Central memory CD8-positive, alpha-beta T cell (primary cell): Measurements from ENCODE around the gene RASGRP1.
"Not testable (repeated sequence)": the region's sequence is repeated elsewhere in the genome, so short reads cannot be mapped to it uniquely, and the experiment has no call there.

Experiments used
- ATAC-seq: fragments of 150-1000 bp; cut with Tn5 transposase; replicated peaks from 2 replicates; pipeline ENCODE4 v1.10.0; 2022; ENCODE audit warnings: mild to moderate bottlenecking, moderate FRiP score, moderate number of reproducible peaks; ENCODE audit not compliant: poor library complexity, severe bottlenecking; ENCODE audit errors: extremely low read depth
- DNase-seq, 2 donors: peaks; one replicate each; pipeline ENCODE4 v3.0.0; 2021; ENCODE audit warnings: low spot score in 2 of 2
- H3K27ac Mint-ChIP-seq: one replicate; pipeline ENCODE4 v1.8.0; 2022; ENCODE audit warnings: low read depth, mild to moderate bottlenecking, moderate library complexity, mixed read lengths
- H3K27me3 Mint-ChIP-seq: one replicate; pipeline ENCODE4 v1.8.0; 2022; ENCODE audit warnings: mixed read lengths
- H3K36me3 Mint-ChIP-seq: one replicate; pipeline ENCODE4 v1.8.0; 2022; ENCODE audit warnings: mild to moderate bottlenecking, moderate library complexity, mixed read lengths; ENCODE audit not compliant: insufficient read depth
- H3K4me1 Mint-ChIP-seq: one replicate; pipeline ENCODE4 v1.8.0; 2022; ENCODE audit warnings: mixed read lengths
- H3K4me3 Mint-ChIP-seq: one replicate; pipeline ENCODE4 v1.8.0; 2022; ENCODE audit warnings: mild to moderate bottlenecking, moderate library complexity, mixed read lengths
- H3K9me3 Mint-ChIP-seq: one replicate; pipeline ENCODE4 v1.8.0; 2022; ENCODE audit warnings: mixed read lengths

Gene RASGRP1

DNA sequence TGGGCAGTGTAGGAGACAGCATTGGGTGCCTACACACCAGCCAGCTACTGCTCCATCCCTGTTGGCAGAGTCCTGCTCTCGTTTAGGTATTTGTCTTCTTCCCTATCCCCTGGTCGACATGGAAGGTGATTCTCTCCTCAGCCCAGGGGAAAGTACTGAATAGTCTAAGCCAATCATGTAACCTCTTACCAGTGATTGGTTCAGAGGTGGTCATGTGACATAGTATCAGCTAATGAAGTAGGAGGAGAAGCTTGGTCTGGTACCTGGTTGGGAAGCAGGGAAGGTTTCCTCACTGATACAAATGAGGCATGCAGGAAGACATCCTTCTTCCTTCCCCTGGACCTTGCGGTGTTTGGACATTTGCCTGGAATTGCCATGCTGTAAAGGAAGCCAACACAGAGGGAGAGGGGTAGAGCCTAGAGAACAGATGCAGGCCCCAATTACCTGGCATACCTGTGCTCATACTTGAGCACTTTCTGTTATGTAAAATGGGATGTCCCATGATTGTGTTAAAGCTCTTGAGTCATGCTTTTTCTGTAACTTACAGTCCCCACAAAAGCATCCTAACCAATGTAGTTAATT, 32.7 kb upstream of the RASGRP1 start:
- no peaks in the 10 kb centered on the region for H3K9me3 Mint-ChIP-seq
- no peak overlapping the region for H3K27ac Mint-ChIP-seq
- H3K4me1 Mint-ChIP-seq: no peaks in the 10 kb centered on the region
- H3K36me3 Mint-ChIP-seq: no peaks in the 10 kb centered on the region
- no peak overlapping the region for H3K4me3 Mint-ChIP-seq
- DNase-seq (no peak), ATAC-seq (no peak)
- no peaks in the 10 kb centered on the region for H3K27me3 Mint-ChIP-seq

DNA sequence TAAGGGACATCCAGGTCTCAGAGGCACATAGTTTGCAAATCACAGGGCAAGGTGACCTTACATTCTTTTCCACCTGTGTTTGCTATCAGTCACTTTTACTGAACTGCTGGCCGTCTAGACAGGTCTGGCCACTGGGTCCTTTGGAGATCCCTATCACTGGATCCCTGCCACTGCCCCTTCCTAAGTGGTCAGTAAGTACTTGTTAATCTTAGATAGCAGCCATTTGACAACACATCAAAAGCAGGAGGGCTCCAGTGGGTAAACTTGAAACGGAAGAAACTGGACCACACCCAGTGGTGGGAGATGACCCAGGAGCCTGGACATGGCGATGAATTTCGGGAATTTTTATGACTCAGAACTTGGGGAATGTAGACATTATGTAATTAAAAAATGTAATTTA, 28.9 kb upstream of the RASGRP1 start:
- no peaks in the 10 kb centered on the region for H3K9me3 Mint-ChIP-seq
- H3K4me3 Mint-ChIP-seq: no peak overlapping the region
- no peak overlapping the region for H3K27ac Mint-ChIP-seq
- H3K4me1 Mint-ChIP-seq: no peaks in the 10 kb centered on the region
- H3K27me3 Mint-ChIP-seq: no peaks in the 10 kb centered on the region
- DNase-seq (no peak), ATAC-seq (no peak)
- no peaks in the 10 kb centered on the region for H3K36me3 Mint-ChIP-seq

DNA sequence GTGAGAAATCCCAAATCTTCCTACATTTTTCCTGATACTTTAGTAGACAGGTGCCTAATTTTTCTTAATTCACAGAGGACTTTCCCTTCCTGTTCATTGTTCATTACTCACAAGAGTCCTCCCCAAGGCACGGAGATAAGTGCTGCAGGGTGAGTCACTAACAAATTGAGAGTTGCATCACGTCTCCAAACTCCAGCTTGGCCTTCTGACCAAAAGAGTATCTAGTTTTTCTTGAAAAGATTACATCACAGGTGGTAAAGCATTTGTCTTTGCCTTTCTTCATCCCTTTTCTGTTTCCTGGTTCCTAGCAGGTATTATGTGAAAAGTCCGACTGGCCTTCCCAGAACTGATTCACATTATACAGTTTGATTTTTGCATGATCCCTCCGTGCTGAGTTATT, 24.9 kb upstream of the RASGRP1 start:
- H3K9me3 Mint-ChIP-seq: peaks cover 6% of the 10 kb centered on the region
- no peak overlapping the region for H3K27ac Mint-ChIP-seq
- no peak overlapping the region for H3K4me3 Mint-ChIP-seq
- no peaks in the 10 kb centered on the region for H3K27me3 Mint-ChIP-seq
- peaks cover 2% of the 10 kb centered on the region for H3K36me3 Mint-ChIP-seq
- DNase-seq: no peak
- ATAC-seq: no peak
- H3K4me1 Mint-ChIP-seq: peaks cover 18% of the 10 kb centered on the region

DNA sequence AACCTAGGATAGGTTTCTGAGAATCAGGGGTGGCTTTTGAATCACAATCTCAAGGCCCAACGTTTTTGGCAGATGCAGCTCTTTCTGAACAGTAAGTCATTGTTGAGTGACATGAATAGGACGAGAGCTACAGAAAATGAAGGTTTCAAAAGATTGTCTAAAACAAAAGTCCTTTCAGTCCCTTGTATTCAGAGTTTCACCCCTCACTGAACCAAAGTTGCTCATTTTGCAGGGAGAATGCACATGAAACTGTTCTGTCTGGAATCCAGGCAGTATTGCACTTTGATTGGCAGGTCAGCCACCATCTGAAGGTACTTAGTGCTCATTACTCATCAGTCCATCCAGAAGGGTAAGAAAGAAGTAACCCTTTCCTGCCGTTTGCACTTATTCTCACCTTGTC, 24.1 kb upstream of the RASGRP1 start:
- no peaks in the 10 kb centered on the region for H3K27me3 Mint-ChIP-seq
- no peak overlapping the region for H3K27ac Mint-ChIP-seq
- H3K36me3 Mint-ChIP-seq: peaks cover 2% of the 10 kb centered on the region
- DNase-seq (no peak), ATAC-seq (no peak)
- no peak overlapping the region for H3K4me3 Mint-ChIP-seq
- peaks cover 18% of the 10 kb centered on the region for H3K4me1 Mint-ChIP-seq
- H3K9me3 Mint-ChIP-seq: peaks cover 6% of the 10 kb centered on the region

DNA sequence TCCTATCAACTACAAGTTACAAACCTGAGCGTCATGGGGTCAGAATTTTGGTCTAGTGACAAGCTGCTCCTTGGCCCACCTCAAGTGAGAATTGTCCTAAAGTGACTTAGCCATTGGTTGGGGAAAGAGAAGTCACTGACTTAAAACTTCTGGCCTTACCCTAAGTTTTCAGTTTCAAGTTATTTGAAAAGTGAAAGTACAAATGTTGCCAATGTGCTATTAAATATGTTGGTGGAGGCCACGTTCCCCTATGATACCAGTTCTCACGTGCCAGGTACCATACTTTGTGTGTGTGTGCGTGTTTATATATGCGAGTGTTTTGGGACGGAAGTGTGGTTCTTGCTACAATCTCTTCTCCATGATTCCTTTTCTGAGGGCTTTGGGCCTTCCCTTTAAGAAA, 22.6 kb upstream of the RASGRP1 start:
- Mint-ChIP-seq H3K27me3 (no peaks in the 10 kb centered on the region), H3K9me3 (peaks cover 6% of the 10 kb centered on the region), H3K4me3 (no peak overlapping the region), H3K36me3 (peaks cover 2% of the 10 kb centered on the region), H3K4me1 (peaks cover 18% of the 10 kb centered on the region), H3K27ac (peak overlapping the region; percentile 44)
- ATAC-seq (no peak), DNase-seq (no peak)

DNA sequence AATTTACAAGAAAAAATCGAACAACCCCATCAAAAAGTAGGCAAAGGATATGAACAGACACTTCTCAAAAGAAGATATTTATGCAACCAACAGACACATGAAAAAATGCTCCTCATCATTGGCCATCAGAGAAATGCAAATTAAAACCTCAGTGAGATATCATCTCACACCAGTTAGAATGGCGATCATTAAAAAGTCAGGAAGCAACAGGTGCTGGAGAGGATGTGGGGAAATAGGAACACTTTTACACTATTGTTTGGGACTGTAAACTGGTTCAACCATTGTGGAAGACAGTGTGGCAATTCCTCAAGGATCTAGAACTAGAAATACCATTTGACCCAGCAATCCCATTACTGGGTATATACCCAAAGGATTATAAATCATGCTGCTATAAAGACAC, 21.4 kb upstream of the RASGRP1 start:
- peaks cover 18% of the 10 kb centered on the region for H3K4me1 Mint-ChIP-seq
- ATAC-seq, H3K9me3 Mint-ChIP-seq, DNase-seq, H3K27me3 Mint-ChIP-seq, H3K27ac Mint-ChIP-seq, H3K4me3 Mint-ChIP-seq, H3K36me3 Mint-ChIP-seq: not testable (repeated sequence)

DNA sequence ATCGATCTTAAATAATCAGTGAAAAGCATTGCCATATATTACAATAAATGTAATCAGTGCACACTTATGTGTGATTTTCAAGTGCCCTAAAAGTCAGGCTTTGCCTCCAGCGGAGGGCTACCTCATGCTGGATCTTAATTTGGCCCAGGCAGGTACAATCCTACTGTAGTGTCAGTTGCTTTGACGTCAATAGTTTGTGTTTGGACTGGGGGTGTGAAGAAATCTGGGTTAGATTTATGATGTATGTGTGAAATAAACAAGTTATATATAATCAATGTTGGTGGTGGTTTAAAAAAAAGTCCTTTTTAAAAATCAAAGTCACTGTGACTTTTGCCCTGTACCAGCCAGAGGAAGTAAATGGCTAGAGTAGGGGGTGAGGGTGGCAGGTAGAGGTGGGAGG, 14.0 kb upstream of the RASGRP1 start:
- peaks cover 48% of the 10 kb centered on the region for H3K4me1 Mint-ChIP-seq
- ATAC-seq (peak; percentile 66), DNase-seq (peak in 1 of 2 donors; percentile 41)
- H3K4me3 Mint-ChIP-seq: peak overlapping the region; percentile 41
- H3K9me3 Mint-ChIP-seq: no peaks in the 10 kb centered on the region
- peak overlapping the region; percentile 69 for H3K27ac Mint-ChIP-seq
- H3K27me3 Mint-ChIP-seq: no peaks in the 10 kb centered on the region
- H3K36me3 Mint-ChIP-seq: peaks cover 5% of the 10 kb centered on the region

DNA sequence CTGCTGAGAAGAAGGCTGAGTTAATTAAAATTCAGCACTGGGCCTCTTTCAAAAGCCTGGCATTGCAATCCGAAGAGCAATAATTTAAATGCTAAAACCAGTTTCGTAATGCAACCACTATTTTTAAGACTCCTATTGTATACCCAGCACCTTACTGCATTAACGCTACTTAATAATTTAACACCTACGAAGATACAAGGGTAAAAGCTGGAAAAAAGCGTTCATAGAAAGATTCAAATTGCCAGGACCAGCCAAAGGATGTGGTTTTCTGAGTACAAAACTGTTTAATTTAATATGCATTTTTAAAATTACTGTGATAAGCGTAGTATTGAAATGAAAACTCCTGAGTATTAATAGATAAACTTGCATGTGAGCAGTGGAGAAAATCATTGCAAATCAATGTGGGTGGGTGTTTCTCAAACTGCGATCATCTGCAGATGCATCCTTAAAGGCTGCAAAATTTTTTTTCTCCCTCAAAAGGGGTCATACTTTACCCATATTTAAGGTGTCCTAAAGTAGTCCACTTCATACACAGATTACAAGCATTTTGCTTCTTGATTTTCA, 12.9 kb upstream of the RASGRP1 start:
- no peaks in the 10 kb centered on the region for H3K27me3 Mint-ChIP-seq
- H3K4me1 Mint-ChIP-seq: peaks cover 49% of the 10 kb centered on the region
- ATAC-seq (peak; percentile 12), DNase-seq (no peak)
- peaks cover 5% of the 10 kb centered on the region for H3K36me3 Mint-ChIP-seq
- H3K9me3 Mint-ChIP-seq: no peaks in the 10 kb centered on the region
- peak overlapping the region; percentile 69 for H3K27ac Mint-ChIP-seq
- H3K4me3 Mint-ChIP-seq: peak overlapping the region; percentile 41

DNA sequence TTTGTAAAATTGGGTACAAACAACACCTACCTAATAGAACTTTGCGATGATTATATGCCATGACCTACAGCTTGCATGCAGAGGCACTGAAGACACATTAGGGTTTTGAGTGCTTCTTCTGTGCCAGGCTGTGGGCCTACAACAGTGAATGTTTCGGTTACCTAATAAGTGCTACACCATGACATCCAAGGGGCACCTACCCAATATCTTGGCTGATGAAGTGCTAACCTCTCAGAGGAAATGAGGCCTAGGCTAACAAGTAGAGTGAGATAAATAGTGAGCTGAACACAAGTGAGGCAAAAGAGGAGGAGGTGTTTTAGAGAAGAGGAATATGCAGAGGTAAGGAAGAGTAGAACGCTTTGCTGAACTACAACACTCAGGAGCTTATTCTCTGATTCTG, 12.2 kb upstream of the RASGRP1 start:
- H3K27ac Mint-ChIP-seq: peak overlapping the region; percentile 69
- ATAC-seq: peak; percentile 89
- DNase-seq: peak in 1 of 2 donors; percentile 55
- peak overlapping the region; percentile 41 for H3K4me3 Mint-ChIP-seq
- H3K36me3 Mint-ChIP-seq: peaks cover 5% of the 10 kb centered on the region
- H3K27me3 Mint-ChIP-seq: no peaks in the 10 kb centered on the region
- H3K4me1 Mint-ChIP-seq: peaks cover 55% of the 10 kb centered on the region
- no peaks in the 10 kb centered on the region for H3K9me3 Mint-ChIP-seq

DNA sequence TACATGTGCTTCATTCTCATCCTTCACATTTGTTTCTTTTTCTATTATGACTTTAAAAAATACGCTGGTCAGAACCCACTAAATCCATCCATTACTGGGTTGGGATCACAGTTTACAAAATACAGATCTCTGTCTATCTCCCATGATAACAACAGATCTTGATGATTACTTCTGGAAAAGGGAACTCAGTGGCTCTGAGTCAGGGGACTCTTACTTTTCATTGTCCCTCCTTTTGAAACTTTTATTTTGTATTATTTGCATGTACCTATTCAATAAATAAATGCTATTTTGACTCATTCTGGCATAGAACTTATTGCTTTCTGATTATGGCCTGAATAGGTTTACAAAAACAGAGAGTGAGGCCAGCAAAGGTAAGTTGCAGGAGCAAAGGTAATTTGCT, 11.6 kb upstream of the RASGRP1 start:
- Mint-ChIP-seq H3K27ac (peak overlapping the region; percentile 69), H3K4me1 (peaks cover 55% of the 10 kb centered on the region), H3K4me3 (peak overlapping the region; percentile 0), H3K9me3 (no peaks in the 10 kb centered on the region), H3K36me3 (peaks cover 5% of the 10 kb centered on the region), H3K27me3 (no peaks in the 10 kb centered on the region)
- ATAC-seq (no peak), DNase-seq (no peak)

DNA sequence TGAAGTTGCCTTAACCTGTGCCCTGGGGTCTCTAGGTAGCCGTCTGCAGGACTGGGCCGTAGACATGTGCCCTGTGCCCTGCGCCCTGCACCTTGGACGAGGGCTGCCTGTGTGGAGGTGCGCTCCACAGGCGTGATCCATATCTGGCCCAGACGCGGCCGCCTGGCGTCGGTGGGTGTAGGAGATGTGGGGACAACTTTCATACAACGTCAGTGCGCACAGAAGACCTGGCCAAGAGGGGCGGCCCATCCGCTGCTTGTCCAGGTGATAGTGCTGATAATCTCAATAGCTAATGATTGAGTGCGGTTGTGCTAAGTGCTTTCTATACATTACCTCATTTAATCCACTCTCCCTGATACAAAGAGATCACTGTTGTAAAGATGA, 665 bp upstream of the RASGRP1 start:
- no peak for ATAC-seq
- no peak for DNase-seq
- peaks cover 38% of the 10 kb centered on the region for H3K36me3 Mint-ChIP-seq
- H3K9me3 Mint-ChIP-seq: no peaks in the 10 kb centered on the region
- peaks cover 47% of the 10 kb centered on the region for H3K4me1 Mint-ChIP-seq
- H3K4me3 Mint-ChIP-seq: peak overlapping the region; percentile 95
- peak overlapping the region; percentile 88 for H3K27ac Mint-ChIP-seq
- H3K27me3 Mint-ChIP-seq: no peaks in the 10 kb centered on the region

DNA sequence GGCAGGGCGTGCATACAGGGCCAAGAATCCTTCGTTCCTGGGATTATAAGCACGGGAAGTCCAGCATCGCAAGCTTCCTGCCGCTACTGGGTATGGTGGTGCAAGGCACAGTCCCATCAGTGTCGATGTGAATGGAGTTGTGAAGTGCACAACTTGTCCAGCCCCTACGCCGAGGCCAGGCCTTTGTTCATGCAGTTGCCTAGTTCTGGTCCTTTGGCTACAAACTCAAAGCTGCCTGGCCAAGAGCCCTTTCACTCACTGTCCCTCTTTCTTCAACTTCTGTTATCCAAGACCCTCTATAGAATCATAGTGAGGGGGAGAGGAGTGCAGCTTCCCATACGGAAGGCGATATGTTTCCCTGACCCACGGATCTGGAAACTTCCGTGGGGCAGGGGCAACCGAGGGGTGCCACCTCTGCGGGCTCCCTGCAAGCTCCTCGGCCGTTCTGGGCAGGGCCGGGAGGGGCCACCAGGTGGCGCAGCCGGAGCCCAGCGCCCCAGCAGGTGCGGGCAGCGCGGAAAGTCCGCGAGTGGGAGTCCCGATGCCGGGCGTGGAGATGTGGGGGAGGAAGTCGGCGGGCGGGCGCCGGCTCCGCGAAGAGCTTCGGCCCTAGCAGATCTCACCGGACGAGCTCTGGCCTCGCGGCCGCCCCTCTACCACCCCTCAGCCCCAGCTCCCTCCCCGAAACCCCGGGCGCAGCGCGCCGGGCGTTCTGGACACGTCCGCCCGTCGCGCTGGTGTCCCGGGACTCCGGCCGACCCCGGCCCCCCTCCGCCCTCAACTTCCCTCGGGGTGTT, 693 bp downstream of the RASGRP1 start:
- Mint-ChIP-seq H3K27ac (peak overlapping the region; percentile 88), H3K36me3 (peaks cover 48% of the 10 kb centered on the region), H3K4me3 (peak overlapping the region; percentile 95), H3K27me3 (no peaks in the 10 kb centered on the region), H3K9me3 (no peaks in the 10 kb centered on the region), H3K4me1 (peaks cover 59% of the 10 kb centered on the region)
- peak; percentile 77 for ATAC-seq
- DNase-seq: peak; percentile 80 to 84

DNA sequence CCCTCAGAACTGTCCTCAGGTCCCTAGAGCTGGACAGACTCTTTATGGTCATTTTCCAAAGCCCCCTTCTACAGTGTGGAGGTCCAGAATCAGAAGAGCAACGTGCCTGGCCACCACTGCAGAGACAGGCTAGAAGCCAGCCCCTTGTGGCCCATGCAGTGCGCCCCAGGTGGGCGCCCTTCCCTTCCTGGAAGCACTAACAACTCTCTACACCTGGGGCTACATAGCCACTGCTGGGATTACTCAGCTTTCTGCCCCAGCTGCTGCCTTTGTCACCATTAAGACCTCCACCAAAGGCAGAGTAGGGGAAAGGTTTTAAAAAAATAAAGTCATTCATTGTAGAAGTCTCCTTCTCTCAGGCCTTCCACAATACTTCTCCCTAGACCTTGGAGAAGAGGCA, 2.3 kb downstream of the RASGRP1 start:
- Mint-ChIP-seq H3K4me1 (peaks cover 74% of the 10 kb centered on the region), H3K36me3 (peaks cover 62% of the 10 kb centered on the region), H3K4me3 (peak overlapping the region; percentile 95), H3K27me3 (no peaks in the 10 kb centered on the region), H3K27ac (peak overlapping the region; percentile 88), H3K9me3 (no peaks in the 10 kb centered on the region)
- no peak for DNase-seq
- ATAC-seq: no peak
